NT2/D1 (cell line): ENCODE data around the gene EXT2.

Experiments used
- DNase-seq: peaks from one replicate; pipeline ENCODE4 v3.0.0-alpha.2; 2011; ENCODE audit warnings: low read depth, low spot score
- H3K27me3 ChIP-seq: 2 replicates; pipeline ENCODE4 v1.6.0; 2011; ENCODE audit warnings: mild to moderate bottlenecking; ENCODE audit not compliant: insufficient read length, insufficient read depth
- H3K36me3 ChIP-seq: 2 replicates; pipeline ENCODE4 v1.6.1; 2011; ENCODE audit warnings: mild to moderate bottlenecking, low read length, mixed read lengths; ENCODE audit not compliant: insufficient read depth, insufficient read length
- H3K4me1 ChIP-seq: 2 replicates; pipeline ENCODE4 v1.5.1; 2011; ENCODE audit not compliant: insufficient read depth, insufficient read length
- H3K4me3 ChIP-seq: 2 replicates; pipeline ENCODE4 v1.5.1; 2011; ENCODE audit warnings: low read depth; ENCODE audit not compliant: insufficient read length
- H3K9ac ChIP-seq: 2 replicates; pipeline ENCODE4 v1.6.0; 2011; ENCODE audit warnings: low read depth; ENCODE audit not compliant: insufficient read length
- H3K9me3 ChIP-seq: 2 replicates; pipeline ENCODE4 v1.5.1; 2011; ENCODE audit warnings: mild to moderate bottlenecking, low read length; ENCODE audit not compliant: insufficient read depth
- SUZ12 ChIP-seq: IDR thresholded peaks from 2 replicates; pipeline ENCODE4 v1.6.1; 2011; ENCODE audit not compliant: insufficient read length, insufficient read depth; ENCODE audit errors: extremely low read depth
- YY1 ChIP-seq: IDR thresholded peaks from 2 replicates; pipeline ENCODE4 v1.6.1; 2011; ENCODE audit not compliant: insufficient read length, insufficient read depth
- ZNF274 ChIP-seq: IDR thresholded peaks from 2 replicates; pipeline ENCODE4 v1.6.1; 2011; ENCODE audit warnings: mild to moderate bottlenecking, low read depth, low read length

EXT2 gene

DNA sequence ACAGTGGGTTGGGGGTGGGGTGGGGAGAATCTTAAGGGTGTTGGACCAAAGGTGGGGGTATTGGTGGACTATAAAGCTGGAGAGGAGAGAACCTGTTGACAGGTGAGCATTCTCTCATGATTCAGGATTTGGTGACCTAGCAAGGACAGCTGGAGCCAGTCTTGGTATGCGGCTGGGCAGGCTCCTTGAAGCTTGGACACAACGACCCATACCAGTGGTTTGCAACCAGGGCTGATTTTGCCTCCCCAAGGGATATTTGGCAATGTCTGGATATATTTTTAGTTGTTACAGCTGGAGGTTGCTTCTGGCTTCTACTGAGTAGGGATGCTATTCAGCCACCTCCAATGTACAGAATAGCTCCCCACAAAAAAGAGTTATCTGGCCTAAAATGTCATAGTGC lies 5.6 kb downstream of the EXT2 start:
- no peak overlapping the region for H3K4me3 ChIP-seq
- no peak for TF ChIP-seq ZNF274
- no peak for TF ChIP-seq SUZ12
- H3K27me3 ChIP-seq, result no peaks in the 10 kb centered on the region
- no peaks in the 10 kb centered on the region for H3K9me3 ChIP-seq
- H3K36me3 ChIP-seq, result peaks cover 5% of the 10 kb centered on the region
- no peak overlapping the region for H3K9ac ChIP-seq
- H3K4me1 ChIP-seq, result no peaks in the 10 kb centered on the region
- no peak for DNase-seq

DNA sequence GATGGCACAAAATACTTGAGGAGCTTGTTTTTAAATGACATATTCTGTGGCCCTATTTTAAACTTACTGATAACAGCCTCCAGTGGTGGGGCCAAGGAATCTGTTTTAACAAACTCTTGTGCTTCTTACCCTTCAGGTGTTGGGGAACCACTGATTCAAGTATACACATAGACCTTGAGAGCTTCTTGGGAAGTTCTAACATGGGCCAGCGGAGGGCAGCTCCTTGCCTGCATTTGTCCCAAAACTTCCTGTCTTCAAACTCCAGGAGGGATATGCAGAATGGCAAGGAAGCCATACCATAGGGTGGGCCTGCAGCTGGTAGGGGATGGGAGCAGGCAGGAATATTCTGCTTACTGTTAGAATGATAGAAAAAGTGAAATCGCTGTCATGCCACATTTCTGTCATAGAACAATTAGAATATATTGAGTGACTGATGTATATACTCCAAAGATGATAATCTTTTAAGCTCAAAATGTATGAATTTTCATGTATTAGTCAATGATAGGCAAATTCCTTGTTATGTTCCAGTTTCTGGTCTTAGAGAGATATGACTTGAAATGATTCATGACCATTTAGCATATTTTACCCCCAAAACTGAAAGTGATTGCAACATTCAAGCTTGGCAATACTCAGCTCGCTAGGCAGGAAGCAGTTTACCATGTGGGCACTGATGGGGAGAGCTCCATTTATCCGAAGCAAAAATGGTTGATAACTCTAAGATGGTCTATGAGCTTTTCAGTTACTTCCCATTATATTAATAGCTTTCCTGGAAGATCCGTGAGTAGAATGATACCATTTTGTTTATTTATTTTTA lies 9.2 kb downstream of the EXT2 start:
- Histone ChIP-seq H3K27me3 (no peaks in the 10 kb centered on the region), H3K4me1 (no peaks in the 10 kb centered on the region), H3K9me3 (no peaks in the 10 kb centered on the region), H3K9ac (no peak overlapping the region), H3K36me3 (peaks cover 23% of the 10 kb centered on the region), H3K4me3 (no peak overlapping the region)
- TF ChIP-seq ZNF274, result no peak
- TF ChIP-seq SUZ12, result no peak
- no peak for TF ChIP-seq YY1
- peak; percentile 33 for DNase-seq

DNA sequence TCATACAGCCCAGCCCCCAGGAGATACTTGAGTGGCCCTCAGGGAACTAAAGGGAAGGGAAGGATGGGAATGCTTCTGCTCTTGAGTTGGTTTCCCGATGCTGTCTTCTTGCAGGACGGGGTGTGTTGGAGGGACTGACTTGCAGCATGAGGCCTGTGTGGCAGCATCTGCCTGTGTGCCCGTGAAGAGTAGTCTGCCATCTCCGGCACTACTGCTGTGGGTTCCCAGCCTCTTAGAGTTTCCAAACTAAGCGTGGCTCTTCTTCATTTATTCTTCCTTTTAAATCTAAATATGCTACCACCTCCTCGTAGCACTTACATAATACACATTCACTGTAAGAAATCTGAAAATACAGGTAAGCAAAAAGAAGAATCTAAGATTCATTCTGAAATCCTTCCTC lies 12.8 kb downstream of the EXT2 start:
- Histone ChIP-seq H3K4me3 (no peak overlapping the region), H3K9me3 (no peaks in the 10 kb centered on the region), H3K27me3 (no peaks in the 10 kb centered on the region), H3K9ac (no peak overlapping the region), H3K36me3 (peaks cover 25% of the 10 kb centered on the region), H3K4me1 (peaks cover 1% of the 10 kb centered on the region)
- DNase-seq, result no peak
- TF ChIP-seq YY1, result no peak
- no peak for TF ChIP-seq ZNF274
- no peak for TF ChIP-seq SUZ12

DNA sequence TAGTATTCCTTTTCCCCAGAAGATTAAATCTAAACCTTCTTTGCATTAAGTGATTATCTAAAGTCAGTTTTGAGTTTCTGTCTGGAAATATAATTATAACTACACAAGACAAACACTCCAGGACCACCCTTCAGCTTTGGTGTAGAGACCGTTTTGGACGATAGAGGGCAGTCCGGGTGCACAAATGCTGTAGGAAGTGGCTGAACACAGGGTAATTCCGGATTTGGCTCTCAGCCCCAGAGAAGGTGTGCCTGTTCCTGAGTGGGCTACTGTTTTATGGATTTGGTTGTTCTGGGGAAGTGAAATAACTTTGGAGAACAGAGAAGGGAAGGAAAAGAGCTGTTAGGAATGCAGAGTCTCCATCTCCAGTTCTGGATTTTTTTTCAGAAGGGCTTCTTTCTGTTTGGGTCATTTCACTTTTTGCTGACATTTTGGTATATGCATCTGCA lies 14.8 kb downstream of the EXT2 start:
- H3K9ac ChIP-seq, result no peak overlapping the region
- peaks cover 41% of the 10 kb centered on the region for H3K36me3 ChIP-seq
- H3K27me3 ChIP-seq, result no peaks in the 10 kb centered on the region
- TF ChIP-seq YY1 (no peak), ZNF274 (no peak), SUZ12 (no peak)
- H3K4me3 ChIP-seq, result no peak overlapping the region
- H3K4me1 ChIP-seq, result peaks cover 4% of the 10 kb centered on the region
- no peaks in the 10 kb centered on the region for H3K9me3 ChIP-seq
- peak; percentile 42 for DNase-seq

DNA sequence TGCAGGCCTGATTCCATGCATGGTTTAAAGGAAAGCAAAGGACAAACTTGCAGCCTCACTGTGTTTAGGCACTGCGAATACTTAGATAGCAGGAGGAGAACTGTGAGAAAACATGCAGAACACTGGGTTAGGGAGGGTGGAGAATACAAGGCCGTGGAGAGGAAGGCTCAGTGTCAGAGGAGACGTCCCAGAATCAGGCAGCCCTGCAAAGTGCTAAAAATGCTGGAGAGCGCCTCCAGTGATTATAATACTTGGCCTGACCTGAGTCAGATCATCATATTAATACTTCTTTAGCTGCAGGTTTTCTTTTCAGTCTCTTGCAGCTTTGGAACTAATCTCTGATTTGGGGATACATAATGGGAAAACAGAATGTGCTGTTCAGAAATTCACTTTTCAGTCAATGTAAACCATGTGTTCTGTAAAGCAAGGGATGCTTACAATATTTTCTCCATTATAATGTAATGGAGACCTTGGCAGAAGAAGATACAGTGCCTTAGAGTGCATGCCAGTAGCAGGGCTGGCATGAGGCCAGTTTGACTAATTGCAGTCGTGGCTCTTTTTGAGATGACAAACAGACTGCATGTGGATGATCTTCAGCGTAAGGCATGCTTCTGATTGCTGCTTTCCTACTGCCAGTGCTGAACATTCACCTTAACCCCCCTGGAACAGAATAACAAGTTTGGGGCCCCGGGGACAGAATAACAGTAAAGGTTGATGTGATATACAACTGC lies 16.8 kb downstream of the EXT2 start:
- Histone ChIP-seq H3K4me3 (no peak overlapping the region), H3K9me3 (no peaks in the 10 kb centered on the region), H3K4me1 (peaks cover 4% of the 10 kb centered on the region), H3K27me3 (no peaks in the 10 kb centered on the region), H3K9ac (no peak overlapping the region), H3K36me3 (peaks cover 49% of the 10 kb centered on the region)
- TF ChIP-seq SUZ12 (no peak), YY1 (no peak), ZNF274 (no peak)
- no peak for DNase-seq

DNA sequence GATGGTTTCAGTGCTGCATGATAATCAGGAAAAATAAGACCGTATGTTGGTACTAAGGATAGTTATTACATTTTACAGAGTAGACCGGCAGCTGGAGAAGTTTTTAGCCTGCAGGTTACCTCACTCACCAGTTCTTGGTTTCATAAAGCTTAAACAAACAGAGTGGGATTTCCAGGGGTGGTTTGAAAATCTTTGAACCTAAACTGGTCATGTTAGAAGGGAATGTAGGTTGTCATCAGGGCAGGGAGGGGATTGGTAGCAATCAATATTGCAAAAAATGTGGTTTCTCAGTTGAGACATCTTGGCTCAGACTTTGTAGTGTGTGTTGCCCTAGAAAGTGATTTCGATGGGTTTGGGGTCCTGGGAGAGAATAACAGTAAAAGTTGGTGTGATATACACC lies 17.5 kb downstream of the EXT2 start:
- peaks cover 4% of the 10 kb centered on the region for H3K4me1 ChIP-seq
- H3K4me3 ChIP-seq, result no peak overlapping the region
- no peak for DNase-seq
- H3K9ac ChIP-seq, result no peak overlapping the region
- peaks cover 49% of the 10 kb centered on the region for H3K36me3 ChIP-seq
- H3K27me3 ChIP-seq, result no peaks in the 10 kb centered on the region
- H3K9me3 ChIP-seq, result no peaks in the 10 kb centered on the region
- no peak for TF ChIP-seq YY1
- no peak for TF ChIP-seq ZNF274
- no peak for TF ChIP-seq SUZ12

DNA sequence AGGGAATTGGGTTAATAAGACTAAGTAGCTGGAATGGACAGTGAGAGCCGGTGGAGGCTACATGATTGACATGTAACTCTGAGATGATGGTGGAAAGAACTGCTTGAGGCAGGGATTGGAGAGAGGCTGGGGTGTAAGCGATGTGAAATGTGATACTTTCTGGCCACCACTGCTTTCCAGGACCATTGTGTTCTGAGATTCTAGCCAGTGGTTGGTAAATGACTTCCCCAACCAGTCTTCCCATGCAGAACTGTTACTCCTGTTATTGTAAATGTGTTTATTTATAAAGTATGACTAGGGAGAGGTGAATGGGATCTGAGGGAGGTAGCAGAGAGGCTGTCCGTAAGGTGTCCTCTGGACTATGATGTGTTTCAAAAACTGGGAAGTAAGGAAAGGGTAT lies 18.1 kb downstream of the EXT2 start:
- no peak for TF ChIP-seq ZNF274
- TF ChIP-seq YY1, result no peak
- no peak for TF ChIP-seq SUZ12
- DNase-seq, result no peak
- Histone ChIP-seq H3K27me3 (no peaks in the 10 kb centered on the region), H3K36me3 (peaks cover 43% of the 10 kb centered on the region), H3K4me3 (no peak overlapping the region), H3K4me1 (peaks cover 4% of the 10 kb centered on the region), H3K9me3 (no peaks in the 10 kb centered on the region), H3K9ac (no peak overlapping the region)
